GM12891 (cell line): ENCODE results near the gene MUC12.

Source experiments
- PAX5 ChIP-seq: IDR thresholded peaks from 2 replicates; pipeline ENCODE4 v1.6.1; 2011; ENCODE audit warnings: low read length, moderate library complexity, mild to moderate bottlenecking; ENCODE audit not compliant: insufficient read depth, severe bottlenecking
- POLR2A ChIP-seq: IDR thresholded peaks from 2 replicates; pipeline ENCODE4 v1.6.1; 2011; ENCODE audit warnings: low read depth, low read length, control low read depth
- POLR2AphosphoS5 ChIP-seq: IDR thresholded peaks from 2 replicates; pipeline ENCODE4 v1.6.1; 2011; ENCODE audit warnings: low read depth, low read length, control low read depth
- SPI1 ChIP-seq: IDR thresholded peaks from 2 replicates; pipeline ENCODE4 v1.6.1; 2011; ENCODE audit warnings: low read depth, low read length, control low read depth
- TAF1 ChIP-seq: IDR thresholded peaks from 2 replicates; pipeline ENCODE4 v1.6.1; 2011; ENCODE audit warnings: low read depth, low read length, control low read depth

GRCh38 chr7:100965045-100965722 is 4.2 kb upstream of the MUC12 start:
- TF ChIP-seq POLR2A (no peak), TAF1 (no peak), POLR2AphosphoS5 (no peak), SPI1 (no peak), PAX5 (no peak)
